Lower leg skin (tissue), 4 donors: ENCODE measurements around the gene SPIRE1. TPM values are rescaled to one million over a fixed set of nuclear protein-coding genes. Genes with fewer than 3 reads are reported as not detected.

Experiments
- DNase-seq, 2 donors: peaks; one replicate each; pipeline ENCODE4 v3.0.0-alpha.2; 2019; ENCODE audit warnings: low spot score in 2 of 2
- H3K4me3 ChIP-seq: fragments of 200-600 bp; sonication (generic); 2 replicates; pipeline ENCODE4 v1.5.1; 2017; ENCODE audit warnings: mild to moderate bottlenecking, low read depth; ENCODE audit not compliant: poor library complexity, severe bottlenecking
- CTCF ChIP-seq, 3 donors: fragments of 450-650 bp; IDR thresholded peaks; one replicate each; pipeline ENCODE4 v1.5.1; 2016; ENCODE audit warnings: antibody characterized with exemption in 3 of 3, mild to moderate bottlenecking in 3 of 3, moderate library complexity in 2 of 3
- POLR2A ChIP-seq, 2 donors: fragments of 450-650 bp; IDR thresholded peaks; one replicate each; pipeline ENCODE4 v1.6.1; 2016 to 2017; ENCODE audit warnings: antibody characterized with exemption in 2 of 2, mild to moderate bottlenecking in 1 of 2, moderate library complexity in 1 of 2
- WGBS, 2 donors: methylation state at CpG; one replicate each; pipeline ENCODE4 v1.1.5; 2018; 5-methylcytosine and 5-hydroxymethylcytosine counted together
- intact Hi-C: fragments of 100-400 bp; cut with DNase I; formaldehyde crosslinking; loops from one replicate; pipeline ENCODE4 v1.15.0; 2023; ENCODE audit warnings: low total_unique reads
- total RNA-seq, 4 donors: library from RNA; depleted of rRNA; stranded (reverse); fragments of >200 nt; gene quantifications; one replicate each; pipeline ENCODE4 v1.1.0, GENCODE V29; 2016

Gene SPIRE1
- total RNA-seq, 4 donors from 2014 or later: 22.5 to 56.5 (median 38.3) TPM

DNA sequence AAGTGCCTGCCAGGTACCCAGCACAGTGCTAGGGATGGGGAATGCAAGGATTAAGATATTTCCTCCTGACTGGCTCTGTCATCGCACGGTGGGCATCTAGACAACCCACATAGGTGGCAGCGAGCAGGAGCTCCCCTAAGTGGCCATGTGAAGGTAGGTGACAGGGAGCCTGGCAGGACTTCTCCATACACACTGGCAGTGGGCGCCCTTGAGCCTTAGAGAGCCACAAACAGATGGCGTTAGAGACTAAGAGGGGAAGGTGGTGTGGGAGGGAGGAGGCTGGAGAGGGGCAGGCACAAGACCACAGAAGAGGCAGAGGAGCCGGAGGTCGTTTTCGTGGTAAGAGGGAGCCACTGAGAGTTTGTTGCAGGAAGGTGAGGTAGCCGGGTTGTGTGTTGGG is 235.0 kb downstream of the SPIRE1 start:
- TF ChIP-seq POLR2A (IDR thresholded peaks at IDR 0.05) (no peak), CTCF (IDR thresholded peaks at IDR 0.05) (no peak)
- intact Hi-C loops: loop anchor here (5.0 kb wide), 1 partner anchor 756 kb away; no protein-coding TSS in a partner anchor
- no peak for DNase-seq
- no peak overlapping the region for H3K4me3 ChIP-seq
- 84 to 90% methylated on average over 9 of the region's 9 CpGs for WGBS, 2 donors

DNA sequence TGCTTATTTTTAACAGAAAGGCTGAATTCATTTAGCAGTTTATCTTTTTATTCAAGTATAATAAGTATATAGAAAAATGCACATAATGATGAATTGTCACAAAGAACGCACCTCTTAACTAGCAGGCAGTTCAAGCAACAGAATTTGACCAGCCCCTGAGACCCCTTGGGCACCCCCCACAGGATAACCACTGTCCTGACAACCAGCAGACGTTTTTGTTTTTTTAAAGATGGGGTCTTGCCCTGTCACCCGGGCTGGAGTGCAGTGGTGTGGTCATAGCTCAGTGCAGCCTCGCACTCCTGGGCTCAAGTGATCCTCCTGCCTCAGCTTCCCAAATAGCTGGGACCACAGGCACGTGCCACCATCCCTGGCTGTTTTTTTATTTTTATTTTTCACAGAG is 236.2 kb downstream of the SPIRE1 start:
- TF ChIP-seq CTCF (IDR thresholded peaks at IDR 0.05) (no peak), POLR2A (IDR thresholded peaks at IDR 0.05) (no peak)
- H3K4me3 ChIP-seq: no peak overlapping the region
- 84 to 90% methylated on average over 5 of the region's 5 CpGs for WGBS, 2 donors
- intact Hi-C loops: loop anchor here (5.0 kb wide), 1 partner anchor 754 kb away; no protein-coding TSS in a partner anchor
- no peak for DNase-seq

DNA sequence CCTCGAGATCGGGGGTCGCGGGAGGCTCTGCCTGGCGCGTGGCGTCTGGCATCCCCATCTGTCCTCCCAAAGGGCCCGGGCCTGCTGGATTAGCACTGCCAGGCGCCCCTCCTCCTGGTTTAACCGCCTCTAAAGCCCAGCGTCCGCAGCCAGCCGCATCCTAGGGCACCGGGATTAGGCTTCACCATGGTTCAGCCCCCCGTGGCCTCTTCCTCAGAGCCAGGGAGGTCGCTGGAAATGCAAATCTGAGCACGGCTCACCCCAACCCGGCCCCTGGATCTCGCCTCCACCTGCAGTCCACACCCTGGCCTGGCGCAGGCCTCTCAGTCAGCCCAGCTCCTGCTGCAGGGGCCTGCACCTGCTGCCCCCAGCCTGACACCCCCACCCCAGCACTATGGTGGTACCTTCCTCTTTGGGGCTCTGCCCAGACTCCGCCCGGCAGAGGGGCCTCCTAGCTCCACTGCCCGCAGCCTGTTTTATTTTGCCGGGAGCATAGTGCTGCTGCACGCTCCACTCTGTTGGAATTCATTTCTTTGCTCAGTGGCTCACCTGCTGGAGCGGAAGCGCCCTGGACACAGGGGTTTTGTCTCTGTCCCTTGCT is 237.0 kb downstream of the SPIRE1 start:
- H3K4me3 ChIP-seq: no peak overlapping the region
- DNase-seq: no peak
- WGBS, 2 donors: 61 to 68% methylated on average over 19 to 21 of the region's 27 CpGs
- TF ChIP-seq POLR2A (IDR thresholded peaks at IDR 0.05): no peak
- no peak for TF ChIP-seq CTCF (IDR thresholded peaks at IDR 0.05)
- intact Hi-C loops: loop anchor here (5.0 kb wide), 1 partner anchor 754 kb away; no protein-coding TSS in a partner anchor

DNA sequence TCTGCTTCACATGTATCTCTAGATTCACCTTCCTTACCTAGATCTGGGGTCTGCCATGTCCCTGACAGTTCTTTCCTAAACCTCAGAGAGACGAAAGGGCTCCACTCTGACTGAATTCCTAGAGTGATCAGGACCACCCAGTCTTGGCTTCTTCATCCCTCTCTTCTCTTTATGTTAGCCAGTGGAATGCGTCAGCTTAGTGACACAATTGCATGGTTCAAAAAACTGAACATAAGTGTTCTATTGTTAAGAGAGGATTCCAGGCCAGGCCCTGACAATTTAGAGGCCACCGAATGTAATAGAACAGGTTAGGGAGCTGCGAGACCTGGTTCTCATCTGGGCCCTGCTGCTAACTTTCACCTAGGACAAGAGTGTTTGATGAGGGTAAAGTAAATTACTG is 240.2 kb downstream of the SPIRE1 start:
- intact Hi-C loops: no loop called here
- WGBS, 2 donors: 76 to 83% methylated on average over 4 of the region's 4 CpGs

DNA sequence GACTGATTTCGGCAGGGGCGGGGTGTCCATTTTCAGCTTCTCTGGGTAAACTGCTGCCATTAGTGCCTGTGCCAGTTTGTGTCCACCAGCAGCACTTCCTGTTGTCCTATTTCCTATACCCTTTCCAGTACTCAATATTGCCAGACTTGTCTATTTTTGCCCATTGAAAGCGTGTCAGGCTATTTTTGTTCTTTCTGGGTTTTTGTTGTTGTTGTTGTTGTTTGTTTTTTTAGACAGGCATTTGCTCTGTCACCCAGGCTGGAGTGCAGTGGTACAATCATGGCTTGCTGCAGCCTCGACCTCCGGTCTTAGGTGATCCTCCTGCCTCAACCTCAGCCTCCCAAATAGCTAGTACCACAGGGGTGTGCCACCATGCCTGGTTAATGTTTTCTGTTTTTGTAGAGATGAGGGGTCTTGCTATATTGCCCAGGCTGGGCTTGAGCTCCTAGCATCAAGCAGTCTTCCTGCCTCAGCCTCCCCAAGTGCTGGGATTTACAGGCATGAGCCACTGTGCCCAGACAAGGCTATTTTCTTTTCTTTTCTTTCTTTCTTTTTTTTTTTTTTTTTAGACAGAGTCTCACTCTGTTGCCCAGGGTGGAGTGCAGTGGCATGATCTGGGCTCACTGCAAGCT is 241.7 kb downstream of the SPIRE1 start:
- DNase-seq: no peak
- 68 to 75% methylated on average over 5 of the region's 5 CpGs for WGBS, 2 donors
- no peak overlapping the region for H3K4me3 ChIP-seq
- TF ChIP-seq CTCF (IDR thresholded peaks at IDR 0.05) (no peak), POLR2A (IDR thresholded peaks at IDR 0.05) (no peak)
- intact Hi-C loops: no loop called here

More for the DNA sequence above, 240.2 kb downstream of the SPIRE1 start:
- no peak overlapping the region for H3K4me3 ChIP-seq
- DNase-seq: no peak
- TF ChIP-seq CTCF (IDR thresholded peaks at IDR 0.05) (no peak), POLR2A (IDR thresholded peaks at IDR 0.05) (no peak)
